GM23248 (cell line): ENCODE results near the gene LIMCH1.

Experiments
- EZH2 ChIP-seq: fragments of 200-600 bp; sonication (generic); IDR thresholded peaks from 2 replicates; pipeline ENCODE4 v1.6.1; 2018; ENCODE audit warnings: antibody characterized with exemption, mild to moderate bottlenecking; ENCODE audit not compliant: insufficient read depth, poor library complexity, severe bottlenecking
- EZH2phosphoT487 ChIP-seq: fragments of 200-600 bp; sonication (generic); IDR thresholded peaks from 2 replicates; pipeline ENCODE4 v1.6.1; 2018; ENCODE audit warnings: antibody characterized with exemption, moderate library complexity, mild to moderate bottlenecking, low read depth; ENCODE audit not compliant: insufficient read depth

GRCh38 chr4:41687971-41688370 is 150.0 kb downstream of the LIMCH1 start:
- TF ChIP-seq EZH2phosphoT487 (no peak), EZH2 (no peak)
